Endothelial cell of umbilical vein (primary cell): ENCODE results near the gene RNGTT.

ENCODE experiments used
- JUN ChIP-seq: IDR thresholded peaks from 2 replicates; pipeline ENCODE4 v1.6.1; 2011; ENCODE audit warnings: borderline replicate concordance, low read depth; ENCODE audit not compliant: insufficient read length, insufficient read depth
- POLR2A ChIP-seq: IDR thresholded peaks from 2 replicates; pipeline ENCODE4 v1.6.1; 2012; ENCODE audit warnings: low read depth, mild to moderate bottlenecking, control low read depth, low read length

DNA sequence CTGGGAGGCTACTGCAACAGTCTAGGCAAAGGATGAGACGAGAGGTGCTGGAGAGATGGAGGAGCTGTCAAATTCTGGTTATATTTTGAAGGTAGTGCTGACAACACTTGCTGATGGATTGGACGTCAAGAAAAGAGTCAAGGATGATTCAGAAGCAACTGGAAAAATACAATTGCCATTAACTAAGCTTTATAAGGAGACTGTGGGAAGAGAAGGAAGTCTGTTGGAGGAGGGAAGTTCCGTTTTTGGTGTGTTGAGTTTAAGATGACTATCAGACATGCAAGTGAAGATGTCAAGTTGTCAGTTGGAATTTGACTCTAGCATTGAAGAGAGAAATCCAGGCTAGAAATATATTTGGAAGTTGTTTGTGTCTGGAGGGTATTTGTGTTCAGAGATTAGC, 358.1 kb downstream of the RNGTT start:
- TF ChIP-seq JUN (no peak), POLR2A (no peak)
